Measurements from ENCODE around the gene PDGFB.
A peak's percentile ranks its signal among the peaks of the same experiment; 100 is the strongest.

The PDGFB gene

GRCh38 chr22:39230261-39231196 is 14.3 kb downstream of the PDGFB start:
- TF ChIP-seq REST (IDR thresholded peaks at IDR 0.05; ENCODE audit: insufficient read depth in 1 of 2, low read depth in 2 of 2, low read length in 2 of 2) (no peak), SIN3A (IDR thresholded peaks at IDR 0.05; ENCODE audit: borderline replicate concordance, insufficient read depth, low read length) (no peak), POLR2AphosphoS5 (IDR thresholded peaks at IDR 0.05; ENCODE audit: low read depth, low read length) (no peak), FOXP2 (optimal IDR thresholded peaks at IDR 0.05; ENCODE audit: borderline replicate concordance, extremely low read depth, extremely low read length, insufficient read depth) (peak; percentile 48)

GRCh38 chr22:39229688-39230260 is 15.0 kb downstream of the PDGFB start:
- TF ChIP-seq POLR2AphosphoS5 (IDR thresholded peaks at IDR 0.05; ENCODE audit: low read depth, low read length) = no peak
- TF ChIP-seq FOXP2 (optimal IDR thresholded peaks at IDR 0.05; ENCODE audit: borderline replicate concordance, extremely low read depth, extremely low read length, insufficient read depth) = no peak
- no peak for TF ChIP-seq SIN3A (IDR thresholded peaks at IDR 0.05; ENCODE audit: borderline replicate concordance, insufficient read depth, low read length)
- no peak for TF ChIP-seq TAF1 (IDR thresholded peaks at IDR 0.05; ENCODE audit: borderline replicate concordance, insufficient read depth, low read length)
- TF ChIP-seq REST (IDR thresholded peaks at IDR 0.05; ENCODE audit: insufficient read depth in 1 of 2, low read depth in 2 of 2, low read length in 2 of 2) = no peak

GRCh38 chr22:39229075-39229474 is 15.7 kb downstream of the PDGFB start:
- TF ChIP-seq TAF1 (IDR thresholded peaks at IDR 0.05; ENCODE audit: borderline replicate concordance, insufficient read depth, low read length) = no peak
- TF ChIP-seq FOXP2 (optimal IDR thresholded peaks at IDR 0.05; ENCODE audit: borderline replicate concordance, extremely low read depth, extremely low read length, insufficient read depth) = no peak
- no peak for TF ChIP-seq REST (IDR thresholded peaks at IDR 0.05; ENCODE audit: insufficient read depth in 1 of 2, low read depth in 2 of 2, low read length in 2 of 2)
- no peak for TF ChIP-seq POLR2AphosphoS5 (IDR thresholded peaks at IDR 0.05; ENCODE audit: low read depth, low read length)
- no peak for TF ChIP-seq SIN3A (IDR thresholded peaks at IDR 0.05; ENCODE audit: borderline replicate concordance, insufficient read depth, low read length)

GRCh38 chr22:39227542-39228272 is 17.1 kb downstream of the PDGFB start:
- TF ChIP-seq SIN3A (IDR thresholded peaks at IDR 0.05; ENCODE audit: borderline replicate concordance, insufficient read depth, low read length) (no peak), FOXP2 (optimal IDR thresholded peaks at IDR 0.05; ENCODE audit: borderline replicate concordance, extremely low read depth, extremely low read length, insufficient read depth) (no peak), POLR2AphosphoS5 (IDR thresholded peaks at IDR 0.05; ENCODE audit: low read depth, low read length) (no peak), TAF1 (IDR thresholded peaks at IDR 0.05; ENCODE audit: borderline replicate concordance, insufficient read depth, low read length) (no peak), REST (IDR thresholded peaks at IDR 0.05; ENCODE audit: insufficient read depth in 1 of 2, low read depth in 2 of 2, low read length in 2 of 2) (no peak)
